ENCODE measurements around the gene HOTAIR. TPM values are rescaled to one million over a fixed set of nuclear protein-coding genes. Genes with fewer than 3 reads are reported as not detected.

The HOTAIR gene
- total RNA-seq, 1 experiment from 2014 or later = 7.9 TPM

GRCh38 chr12:54020591-54021405, 46.0 kb upstream of the HOTAIR start:
- intact Hi-C loops (cut with micrococcal nuclease; ENCODE audit: unreplicated experiment) = no loop called here
- Histone ChIP-seq H3K9me2 (ENCODE audit: insufficient read depth) (no peaks in the 10 kb centered on the region), H3K4me2 (no peak overlapping the region), H3K9me3 (ENCODE audit: insufficient read depth, low read depth) (no peaks in the 10 kb centered on the region), H3F3A (ENCODE audit: insufficient read depth, low read depth) (no peaks in the 10 kb centered on the region), H3K27ac (no peak overlapping the region), H3K27me3 (ENCODE audit: insufficient read depth, low read depth) (no peaks in the 10 kb centered on the region), H3K4me1 (replicated peaks; ENCODE audit: insufficient read depth) (no peaks in the 10 kb centered on the region; the same call in 1 of the 2 replicates), H3K4me3 (no peak overlapping the region), H3K36me3 (ENCODE audit: low read depth) (no peaks in the 10 kb centered on the region), H2AFZ (no peak overlapping the region), H4K20me1 (ENCODE audit: insufficient read depth) (no peaks in the 10 kb centered on the region), H3K79me2 (ENCODE audit: low read depth) (no peaks in the 10 kb centered on the region)
- POLR2A ChIA-PET (ENCODE audit: unreplicated experiment) = no interaction called here
- no TSS peak for BruUV-seq (replicated peaks)
- CTCF ChIA-PET = no interaction called here
- no peak for DNase-seq
- TF ChIP-seq CTCF (conservative IDR thresholded peaks at IDR 0.05) (no peak), EZH2 (IDR thresholded peaks at IDR 0.05; ENCODE audit: low read depth) (no peak)

- no peak for TF ChIP-seq EZH2 (IDR thresholded peaks at IDR 0.05; ENCODE audit: low read depth)
- no peak for TF ChIP-seq CTCF (conservative IDR thresholded peaks at IDR 0.05)
- no peak for DNase-seq
- POLR2A ChIA-PET (ENCODE audit: unreplicated experiment) = no interaction called here
- Histone ChIP-seq H3K27me3 (ENCODE audit: insufficient read depth, low read depth) (no peaks in the 10 kb centered on the region), H3K4me2 (no peak overlapping the region), H3K36me3 (ENCODE audit: low read depth) (no peaks in the 10 kb centered on the region), H4K20me1 (ENCODE audit: insufficient read depth) (no peaks in the 10 kb centered on the region), H3K4me1 (replicated peaks; ENCODE audit: insufficient read depth) (no peaks in the 10 kb centered on the region; the same call in 1 of the 2 replicates), H3K27ac (no peak overlapping the region), H3K4me3 (no peak overlapping the region), H2AFZ (no peak overlapping the region), H3K9me3 (ENCODE audit: insufficient read depth, low read depth) (no peaks in the 10 kb centered on the region), H3K9me2 (ENCODE audit: insufficient read depth) (no peaks in the 10 kb centered on the region), H3K79me2 (ENCODE audit: low read depth) (no peaks in the 10 kb centered on the region), H3F3A (ENCODE audit: insufficient read depth, low read depth) (no peaks in the 10 kb centered on the region)
- intact Hi-C loops (cut with micrococcal nuclease; ENCODE audit: unreplicated experiment) = no loop called here
- no TSS peak for BruUV-seq (replicated peaks)
- CTCF ChIA-PET = no interaction called here
Measured at GRCh38 chr12:54019924-54020590, 45.3 kb upstream of the HOTAIR start.

GRCh38 chr12:54019091-54019811, 44.5 kb upstream of the HOTAIR start:
- no peak overlapping the region for H3K4me3 ChIP-seq
- no peaks in the 10 kb centered on the region; the same call in 1 of the 2 replicates for H3K4me1 ChIP-seq (replicated peaks; ENCODE audit: insufficient read depth)
- no peaks in the 10 kb centered on the region for H4K20me1 ChIP-seq (ENCODE audit: insufficient read depth)
- H3K27ac ChIP-seq = no peak overlapping the region
- intact Hi-C loops (cut with micrococcal nuclease; ENCODE audit: unreplicated experiment) = no loop called here
- H3K79me2 ChIP-seq (ENCODE audit: low read depth) = no peaks in the 10 kb centered on the region
- no peaks in the 10 kb centered on the region for H3K36me3 ChIP-seq (ENCODE audit: low read depth)
- ChIA-PET POLR2A (ENCODE audit: unreplicated experiment) (no interaction called here), CTCF (no interaction called here)
- TF ChIP-seq CTCF (conservative IDR thresholded peaks at IDR 0.05) (no peak), EZH2 (IDR thresholded peaks at IDR 0.05; ENCODE audit: low read depth) (no peak)
- H3K9me3 ChIP-seq (ENCODE audit: insufficient read depth, low read depth) = no peaks in the 10 kb centered on the region
- H3K9me2 ChIP-seq (ENCODE audit: insufficient read depth) = no peaks in the 10 kb centered on the region
- no peak overlapping the region for H3K4me2 ChIP-seq
- H2AFZ ChIP-seq = no peak overlapping the region
- BruUV-seq (replicated peaks) = no TSS peak
- no peaks in the 10 kb centered on the region for H3K27me3 ChIP-seq (ENCODE audit: insufficient read depth, low read depth)
- no peak for DNase-seq
- H3F3A ChIP-seq (ENCODE audit: insufficient read depth, low read depth) = no peaks in the 10 kb centered on the region

Data from PC-9 (cell line).